H9 (cell line): ENCODE measurements around the gene APBA2. TPM values are rescaled to one million over a fixed set of nuclear protein-coding genes. Genes with fewer than 3 reads are reported as not detected.

Experiments
- DNase-seq: peaks from one replicate; pipeline ENCODE4 v3.0.0-alpha.2; 2017
- H2AFZ ChIP-seq: one replicate; pipeline ENCODE4 v1.6.1; 2013; ENCODE audit warnings: mild to moderate bottlenecking, low read length, control low read depth, moderate library complexity
- H2AK5ac ChIP-seq: 2 replicates; pipeline ENCODE4 v1.6.1; 2013; ENCODE audit warnings: low read length, control low read depth, mixed read lengths; ENCODE audit not compliant: insufficient read length
- H2BK120ac ChIP-seq: one replicate; pipeline ENCODE4 v1.6.1; 2013; ENCODE audit warnings: low read depth, mild to moderate bottlenecking, low read length, control low read depth, inconsistent platforms; ENCODE audit not compliant: poor library complexity, severe bottlenecking
- H2BK12ac ChIP-seq: 2 replicates; pipeline ENCODE4 v1.6.1; 2013; ENCODE audit warnings: low read length, control low read depth, mixed read lengths, low read depth; ENCODE audit not compliant: insufficient read length
- H2BK15ac ChIP-seq: 2 replicates; pipeline ENCODE4 v1.6.1; 2013; ENCODE audit warnings: low read depth, low read length, control low read depth
- H2BK20ac ChIP-seq: one replicate; pipeline ENCODE4 v1.6.1; 2013; ENCODE audit warnings: low read depth, mild to moderate bottlenecking, low read length, control low read depth, inconsistent platforms; ENCODE audit not compliant: poor library complexity, severe bottlenecking
- H2BK5ac ChIP-seq: 2 replicates; pipeline ENCODE4 v1.6.1; 2013; ENCODE audit warnings: low read length, control low read depth, mixed read lengths; ENCODE audit not compliant: insufficient read length
- H3K14ac ChIP-seq: 2 replicates; pipeline ENCODE4 v1.6.1; 2013; ENCODE audit warnings: low read length, control low read depth; ENCODE audit not compliant: insufficient read depth
- H3K18ac ChIP-seq: 2 replicates; pipeline ENCODE4 v1.6.1; 2013; ENCODE audit warnings: low read depth, mild to moderate bottlenecking, mixed read lengths, low read length, control low read depth; ENCODE audit not compliant: insufficient read length
- H3K23ac ChIP-seq: 2 replicates; pipeline ENCODE4 v1.6.1; 2013; ENCODE audit warnings: low read length, control low read depth, mixed read lengths, low read depth; ENCODE audit not compliant: insufficient read length
- H3K23me2 ChIP-seq: 2 replicates; pipeline ENCODE4 v1.6.1; 2013; ENCODE audit warnings: low read depth, mild to moderate bottlenecking, mixed read lengths, low read length, control low read depth; ENCODE audit not compliant: insufficient read length, poor library complexity, severe bottlenecking
- H3K27ac ChIP-seq: 2 replicates; pipeline ENCODE4 v1.5.1; 2013; ENCODE audit warnings: low read length, control low read depth, mixed read lengths, low read depth; ENCODE audit not compliant: insufficient read length
- H3K27me3 ChIP-seq: 2 replicates; pipeline ENCODE4 v1.6.1; 2013; ENCODE audit warnings: low read length, control low read depth, inconsistent platforms; ENCODE audit not compliant: insufficient read depth
- H3K4ac ChIP-seq: 2 replicates; pipeline ENCODE4 v1.6.1; 2013; ENCODE audit warnings: low read depth, mild to moderate bottlenecking, control low read depth, inconsistent platforms, low read length, moderate library complexity
- H3K4me1 ChIP-seq: 2 replicates; pipeline ENCODE4 v1.6.1; 2013; ENCODE audit warnings: low read length, control low read depth, inconsistent platforms; ENCODE audit not compliant: insufficient read depth
- H3K4me2 ChIP-seq: 2 replicates; pipeline ENCODE4 v1.6.1; 2013; ENCODE audit warnings: low read length, control low read depth, mixed read lengths; ENCODE audit not compliant: insufficient read length, insufficient read depth
- H3K56ac ChIP-seq: 2 replicates; pipeline ENCODE4 v1.6.1; 2013; ENCODE audit warnings: low read depth, mild to moderate bottlenecking, mixed read lengths, low read length, control low read depth; ENCODE audit not compliant: insufficient read length
- H3K79me1 ChIP-seq: 2 replicates; pipeline ENCODE4 v1.6.1; 2013; ENCODE audit warnings: low read depth, mild to moderate bottlenecking, moderate library complexity, low read length, control low read depth, inconsistent platforms; ENCODE audit not compliant: insufficient read depth, poor library complexity, severe bottlenecking
- H3K79me2 ChIP-seq: 2 replicates; pipeline ENCODE4 v1.6.1; 2013; ENCODE audit warnings: low read length, control low read depth, inconsistent platforms; ENCODE audit not compliant: insufficient read depth
- H3K9ac ChIP-seq: 2 replicates; pipeline ENCODE4 v1.6.1; 2013; ENCODE audit warnings: low read length, control low read depth, mixed read lengths; ENCODE audit not compliant: insufficient read length; ENCODE audit errors: extremely low read depth
- H3K9me3 ChIP-seq: one replicate; pipeline ENCODE4 v1.6.1; 2013; ENCODE audit warnings: low read depth, low read length, inconsistent platforms; ENCODE audit not compliant: control insufficient read depth
- H3T11ph ChIP-seq: one replicate; pipeline ENCODE4 v1.6.1; 2013; ENCODE audit warnings: mild to moderate bottlenecking, low read length, control low read depth, inconsistent platforms
- H4K20me1 ChIP-seq: one replicate; pipeline ENCODE4 v1.6.1; 2013; ENCODE audit not compliant: control insufficient read depth, insufficient read length, insufficient read depth
- H4K5ac ChIP-seq: 2 replicates; pipeline ENCODE4 v1.6.1; 2013; ENCODE audit warnings: low read depth, mild to moderate bottlenecking, mixed read lengths, low read length, control low read depth; ENCODE audit not compliant: insufficient read length
- H4K8ac ChIP-seq: replicated peaks from 2 replicates; pipeline ENCODE4 v1.6.1; 2013; ENCODE audit warnings: low read length, control low read depth, mixed read lengths, low read depth; ENCODE audit not compliant: insufficient read length
- H4K91ac ChIP-seq: 2 replicates; pipeline ENCODE4 v1.6.1; 2013; ENCODE audit warnings: low read depth, mild to moderate bottlenecking, moderate library complexity, mixed read lengths, low read length, control low read depth; ENCODE audit not compliant: insufficient read length
- H3K27ac Mint-ChIP-seq, 3 experiments: 2 replicates in 2 of 3; 3 replicates in 1 of 3; pipeline ENCODE4 v1.8.0; 2020 to 2021; ENCODE audit warnings: mixed read lengths in 3 of 3, mild to moderate bottlenecking in 1 of 3, moderate library complexity in 1 of 3
- H3K27me3 Mint-ChIP-seq: 2 replicates; pipeline ENCODE4 v1.8.0; 2021; ENCODE audit warnings: low read depth, mild to moderate bottlenecking, moderate library complexity, mixed read lengths
- H3K36me3 Mint-ChIP-seq, 3 experiments: 2 replicates in 2 of 3; 3 replicates in 1 of 3; pipeline ENCODE4 v1.8.0; 2020 to 2021; ENCODE audit warnings: low read depth in 3 of 3, mixed read lengths in 3 of 3; ENCODE audit not compliant: insufficient read depth in 1 of 3
- H3K4me1 Mint-ChIP-seq, 2 experiments: 2 replicates each; pipeline ENCODE4 v1.8.0; 2020; ENCODE audit warnings: mixed read lengths in 2 of 2
- H3K4me3 Mint-ChIP-seq, 2 experiments: 2 replicates in 1 of 2; 3 replicates in 1 of 2; pipeline ENCODE4 v1.8.0; 2020 to 2021; ENCODE audit warnings: mild to moderate bottlenecking in 2 of 2, mixed read lengths in 2 of 2, moderate library complexity in 1 of 2
- H3K9me3 Mint-ChIP-seq, 2 experiments: 2 replicates in 1 of 2; 3 replicates in 1 of 2; pipeline ENCODE4 v1.8.0; 2020; ENCODE audit warnings: mild to moderate bottlenecking in 2 of 2, mixed read lengths in 2 of 2, moderate library complexity in 1 of 2
- WGBS: extraction: QIAGEN DNeasy Blood & Tissue Kit; methylation state at CpG from one replicate; pipeline ENCODE4 v1.1.7; 2013; ENCODE audit warnings: missing lambda C conversion rate, low lambda C conversion rate, mixed read lengths; ENCODE audit not compliant: insufficient read length; ENCODE audit errors: extremely low coverage; 5-methylcytosine and 5-hydroxymethylcytosine counted together
- total RNA-seq: library from RNA; stranded (reverse); gene quantifications from 2 replicates; pipeline ENCODE4 v1.2.1, GENCODE V29; 2021
- TF ChIP-seq, protein P1 (sequence below): fragments of 200-600 bp; sonication (generic); conservative IDR thresholded peaks from 3 replicates; pipeline ENCODE4 v1.8.0; 2021; ENCODE audit warnings: antibody characterized with exemption, mild to moderate bottlenecking

Gene APBA2
- total RNA-seq, 1 experiment from 2014 or later = 14.3 TPM

DNA sequence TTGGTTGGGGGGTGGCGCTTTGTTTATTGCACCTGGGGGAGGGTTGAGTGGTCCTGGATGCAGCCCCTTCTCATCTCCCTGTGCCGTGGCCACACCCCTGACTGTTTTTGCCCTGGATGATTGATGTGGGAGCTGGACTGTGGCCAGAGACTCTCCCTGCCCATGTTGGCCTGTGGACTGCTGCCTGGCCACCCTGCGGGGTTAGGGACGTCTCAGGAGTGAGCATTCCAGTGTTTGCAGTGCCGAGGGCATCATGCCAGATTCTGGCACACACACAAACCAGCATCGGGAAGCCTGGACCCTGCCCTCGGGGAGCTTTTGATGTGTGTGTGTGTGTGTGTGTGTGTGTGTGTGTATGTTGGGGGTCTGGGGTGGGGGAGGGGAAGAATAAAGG, 15.8 kb downstream of the APBA2 start:
- Histone ChIP-seq H2BK20ac (no peak overlapping the region), H3K14ac (no peak overlapping the region), H3K27me3 (no peaks in the 10 kb centered on the region), H4K5ac (no peak overlapping the region), H3K9ac (no peak overlapping the region), H3K79me1 (no peaks in the 10 kb centered on the region), H3K23ac (no peak overlapping the region), H3K18ac (no peak overlapping the region), H2AK5ac (no peak overlapping the region), H2AFZ (no peak overlapping the region), H3K4me2 (no peak overlapping the region), H2BK15ac (no peak overlapping the region), H3K9me3 (peaks cover 3% of the 10 kb centered on the region), H4K8ac (no peak overlapping the region), H2BK5ac (no peak overlapping the region), H3K4ac (no peak overlapping the region), H2BK12ac (no peak overlapping the region), H4K20me1 (peaks cover 2% of the 10 kb centered on the region), H4K91ac (no peak overlapping the region), H3T11ph (no peak overlapping the region), H3K79me2 (no peaks in the 10 kb centered on the region), H3K56ac (no peak overlapping the region), H3K4me1 (no peaks in the 10 kb centered on the region), H2BK120ac (no peak overlapping the region), H3K23me2 (no peaks in the 10 kb centered on the region), H3K27ac (no peak overlapping the region)
- Mint-ChIP-seq H3K4me1 (peaks cover 6 to 8% of the 10 kb centered on the region in 2 experiments; a peak in 3 of 4 replicates), H3K36me3 (peaks cover 10 to 12% (median 11%) of the 10 kb centered on the region in 3 experiments), H3K27ac (peak overlapping the region in 1 of 3 experiments; percentile 52; a peak in 1 of 7 replicates), H3K27me3 (no peaks in the 10 kb centered on the region), H3K4me3 (no peak overlapping the region; a peak in 1 of 5 replicates), H3K9me3 (peaks cover 6 to 7% of the 10 kb centered on the region in 2 experiments)
- TF ChIP-seq, protein P1, sequence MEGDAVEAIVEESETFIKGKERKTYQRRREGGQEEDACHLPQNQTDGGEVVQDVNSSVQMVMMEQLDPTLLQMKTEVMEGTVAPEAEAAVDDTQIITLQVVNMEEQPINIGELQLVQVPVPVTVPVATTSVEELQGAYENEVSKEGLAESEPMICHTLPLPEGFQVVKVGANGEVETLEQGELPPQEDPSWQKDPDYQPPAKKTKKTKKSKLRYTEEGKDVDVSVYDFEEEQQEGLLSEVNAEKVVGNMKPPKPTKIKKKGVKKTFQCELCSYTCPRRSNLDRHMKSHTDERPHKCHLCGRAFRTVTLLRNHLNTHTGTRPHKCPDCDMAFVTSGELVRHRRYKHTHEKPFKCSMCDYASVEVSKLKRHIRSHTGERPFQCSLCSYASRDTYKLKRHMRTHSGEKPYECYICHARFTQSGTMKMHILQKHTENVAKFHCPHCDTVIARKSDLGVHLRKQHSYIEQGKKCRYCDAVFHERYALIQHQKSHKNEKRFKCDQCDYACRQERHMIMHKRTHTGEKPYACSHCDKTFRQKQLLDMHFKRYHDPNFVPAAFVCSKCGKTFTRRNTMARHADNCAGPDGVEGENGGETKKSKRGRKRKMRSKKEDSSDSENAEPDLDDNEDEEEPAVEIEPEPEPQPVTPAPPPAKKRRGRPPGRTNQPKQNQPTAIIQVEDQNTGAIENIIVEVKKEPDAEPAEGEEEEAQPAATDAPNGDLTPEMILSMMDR = no peak
- WGBS = no CpG with 5 or more reads among the region's 7 CpGs
- no peak for DNase-seq
